ENCODE data around the gene CDH13.

CDH13 gene

DNA sequence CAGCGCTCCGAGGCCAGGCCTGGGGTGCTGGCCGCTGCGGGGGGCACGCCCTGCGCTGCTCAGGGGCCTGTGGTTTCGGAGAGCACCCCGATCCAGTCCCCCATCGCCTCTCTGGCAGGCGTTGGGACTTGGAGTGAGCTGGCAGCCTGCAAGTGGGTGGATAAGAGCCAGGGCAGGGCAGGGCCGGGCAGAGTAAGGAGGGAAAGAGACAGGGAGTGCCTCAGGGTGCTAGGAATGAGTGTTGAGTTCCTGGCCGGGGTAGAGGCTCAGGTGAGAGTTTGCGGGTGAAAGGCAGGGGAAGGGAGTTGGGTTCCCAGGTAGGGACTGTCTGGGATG lies 1.3 kb downstream of the CDH13 start:
- DNase-seq (ENCODE audit: low spot score): no peak

DNA sequence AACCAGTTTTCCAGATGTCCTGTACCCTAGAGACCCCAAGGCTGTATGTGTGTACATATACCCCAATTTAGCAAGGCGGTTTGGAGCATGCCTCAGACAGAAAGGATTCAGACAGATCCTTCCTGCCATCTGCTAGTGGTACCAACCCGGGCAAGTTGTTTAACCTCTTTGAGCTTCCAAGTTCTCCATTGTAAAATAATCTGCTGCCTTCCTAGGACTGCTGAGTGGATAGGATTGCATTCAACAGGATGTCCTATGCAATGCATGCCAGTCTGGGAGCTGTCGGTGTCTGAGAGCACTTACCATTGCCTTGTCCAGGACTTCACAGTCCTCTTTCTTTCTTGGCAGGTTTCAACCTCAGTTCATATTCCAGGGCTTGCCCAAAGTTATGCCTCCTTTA lies 1.9 kb downstream of the CDH13 start:
- DNase-seq (ENCODE audit: low spot score): no peak

DNA sequence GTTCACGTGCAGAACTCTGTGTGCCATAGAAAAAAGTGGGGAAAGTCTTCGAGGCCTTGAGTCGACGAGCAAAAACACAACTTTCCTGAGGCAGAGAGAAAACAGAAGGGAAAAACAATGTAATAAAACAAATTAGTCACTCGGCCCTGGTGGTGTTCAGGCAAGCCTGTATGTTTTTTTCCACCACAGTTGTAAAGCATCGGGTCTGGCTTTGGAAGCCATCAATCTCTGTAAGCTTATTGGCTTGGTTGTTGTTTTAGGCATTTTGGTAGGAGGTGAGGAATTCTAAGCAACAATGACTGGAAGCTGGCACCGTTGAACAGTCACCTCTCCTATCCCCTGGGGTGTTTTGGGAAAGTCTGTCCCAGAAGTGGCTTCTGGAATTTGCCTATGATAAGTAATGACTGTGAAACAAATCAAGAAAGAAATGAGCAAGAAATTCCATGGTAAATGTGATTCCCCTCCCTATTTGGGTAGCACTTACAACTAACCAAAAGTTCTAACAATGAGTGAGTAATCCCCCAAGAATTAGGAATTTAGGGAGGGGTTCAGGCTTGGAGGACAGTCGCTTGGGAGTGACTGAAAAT lies 2.8 kb downstream of the CDH13 start:
- DNase-seq (ENCODE audit: low spot score): no peak

DNA sequence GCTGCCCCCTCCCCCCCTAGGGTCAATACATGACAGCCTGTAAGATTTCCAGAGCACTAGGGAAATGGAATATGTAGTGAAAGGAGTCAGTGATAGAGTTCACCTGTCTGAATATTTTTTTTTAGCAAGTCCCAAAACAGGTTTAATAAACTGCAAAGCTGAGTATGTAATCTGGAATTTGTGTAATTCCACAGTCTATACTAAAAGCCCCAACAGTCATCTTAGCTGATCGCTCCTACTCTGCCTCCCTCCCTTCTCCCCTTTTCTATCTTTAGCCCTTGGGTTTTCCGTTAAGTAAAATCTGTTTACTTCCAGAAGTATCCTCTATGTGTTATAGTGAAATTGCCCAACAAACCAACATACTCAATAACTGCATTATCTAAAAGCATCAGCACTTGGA lies 3.5 kb downstream of the CDH13 start:
- no peak for DNase-seq (ENCODE audit: low spot score)

DNA sequence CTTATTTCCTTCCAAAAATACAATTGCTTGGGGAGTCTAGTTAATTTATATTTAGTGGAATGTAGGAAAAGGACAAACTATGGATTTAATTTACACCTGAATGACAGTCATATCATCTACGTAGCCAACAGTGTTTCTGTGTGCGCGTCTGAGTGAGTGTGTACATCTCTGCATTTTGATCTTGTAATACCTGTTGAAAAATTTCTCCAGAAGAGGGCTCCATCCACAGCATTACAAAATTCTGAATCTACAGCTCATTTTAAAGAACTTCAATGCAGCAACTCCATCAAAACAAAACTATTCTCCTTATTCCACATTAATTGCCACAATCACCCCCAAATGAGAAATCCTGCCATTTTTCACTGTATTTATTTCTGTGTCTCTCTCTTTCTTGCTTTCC lies 3.9 kb downstream of the CDH13 start:
- DNase-seq (ENCODE audit: low spot score): peak; percentile 2

DNA sequence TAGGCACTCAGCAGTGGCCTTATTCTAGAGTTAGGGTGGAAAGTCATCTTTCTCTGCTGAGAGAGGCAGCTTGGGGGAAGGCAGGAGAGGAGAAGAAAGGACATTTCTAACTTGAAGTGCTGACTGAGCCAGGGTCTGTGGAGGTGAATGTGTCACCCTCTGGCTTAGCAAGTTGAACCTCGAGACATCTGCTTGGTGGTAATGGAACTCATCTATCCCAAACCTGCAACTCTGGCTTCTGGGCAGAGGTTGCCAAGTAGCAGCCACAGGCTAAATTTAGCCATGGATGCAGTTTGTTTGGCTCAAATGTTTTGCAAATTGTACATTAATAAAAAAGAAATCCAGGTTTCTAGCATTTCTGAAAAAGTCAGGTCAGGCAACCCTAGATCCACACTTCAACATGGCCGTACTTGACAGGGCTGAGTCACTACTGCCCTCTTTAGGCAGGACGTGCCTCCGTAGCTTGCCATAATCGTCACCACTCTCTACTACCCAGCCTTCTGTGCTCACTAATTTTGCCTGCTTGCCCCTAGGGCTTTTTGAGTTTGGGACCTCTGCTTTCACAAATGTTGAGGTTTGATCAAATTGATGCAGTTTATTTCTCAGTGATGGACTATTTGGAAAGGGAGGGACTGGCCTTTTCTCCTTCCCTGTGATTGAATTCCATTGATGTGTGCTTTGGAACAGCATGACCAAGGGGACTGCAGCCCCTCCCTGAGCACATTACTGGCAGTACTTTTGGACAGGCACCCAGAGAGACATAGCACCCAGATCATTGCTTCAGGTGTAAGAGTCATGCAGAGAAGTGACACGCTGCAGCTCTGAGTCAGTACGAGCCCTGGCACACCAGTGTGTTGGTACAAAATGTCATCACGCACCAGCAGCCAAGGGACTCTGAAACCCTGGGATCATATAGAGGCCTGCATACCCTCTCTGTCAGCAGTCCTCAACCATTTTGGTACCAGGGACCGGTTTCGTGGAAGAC lies 5.2 kb downstream of the CDH13 start:
- no peak for DNase-seq (ENCODE audit: low spot score)

DNA sequence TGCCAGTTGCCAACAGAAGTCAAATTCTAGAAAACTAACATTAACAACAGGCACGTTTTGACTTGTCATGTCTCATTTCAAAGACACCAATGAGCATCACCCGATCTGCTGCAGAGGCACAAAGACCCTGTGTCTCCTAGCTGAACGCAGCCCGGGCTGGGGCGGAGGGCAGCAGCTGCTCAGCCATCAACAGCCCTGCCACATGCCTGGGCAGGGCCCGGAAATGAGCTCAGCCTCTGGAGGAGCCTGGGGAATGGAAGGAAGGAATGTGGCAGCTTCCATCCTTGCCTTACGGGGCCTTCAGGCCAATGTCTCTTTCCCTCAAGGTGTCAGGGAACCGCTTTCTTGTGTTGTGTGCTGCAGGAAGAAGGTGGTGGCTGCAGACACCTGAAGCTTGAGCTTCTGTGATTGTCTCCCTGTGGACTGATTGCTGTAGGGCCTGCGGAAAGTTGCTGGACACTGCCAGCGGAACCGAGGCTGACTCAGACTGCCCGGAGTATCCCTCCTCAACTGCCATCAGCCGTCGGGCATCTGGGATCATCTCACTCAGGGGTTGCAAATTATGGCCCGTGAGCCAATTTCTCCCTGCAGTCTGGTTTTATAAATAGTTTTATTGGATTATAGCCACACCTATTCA lies 7.3 kb downstream of the CDH13 start:
- no peak for DNase-seq (ENCODE audit: low spot score)

DNA sequence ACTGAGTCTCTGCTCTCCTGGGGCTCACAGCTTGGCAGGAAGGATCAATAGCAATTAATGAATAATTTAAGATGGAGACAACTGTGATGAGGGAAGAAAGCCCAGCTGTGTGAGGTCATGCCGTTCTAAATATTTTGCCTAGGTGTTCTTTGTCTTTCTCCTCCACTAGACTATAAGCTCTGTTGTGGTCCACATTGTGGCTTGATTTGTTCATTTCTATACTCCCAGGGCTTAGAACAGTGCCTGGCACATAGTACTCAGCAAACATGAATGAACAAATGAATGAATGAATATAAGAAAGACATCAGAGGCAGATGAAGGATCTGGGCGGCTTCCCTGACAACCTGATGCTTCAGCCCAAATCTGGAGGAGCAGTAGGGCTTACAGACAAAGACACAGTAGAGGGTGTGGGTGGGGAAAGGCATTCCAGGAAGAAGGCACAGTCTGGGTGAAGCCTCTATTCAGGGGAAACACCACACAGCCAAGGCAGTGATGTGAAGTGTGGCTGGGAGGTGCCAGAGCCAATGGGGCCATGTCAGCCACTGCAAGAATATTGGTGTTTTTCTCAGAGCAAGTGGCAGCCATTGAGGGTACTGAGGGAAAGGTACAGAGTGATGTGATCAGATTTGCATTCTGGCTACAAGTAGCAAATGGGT lies 8.3 kb downstream of the CDH13 start:
- DNase-seq (ENCODE audit: low spot score): no peak

DNA sequence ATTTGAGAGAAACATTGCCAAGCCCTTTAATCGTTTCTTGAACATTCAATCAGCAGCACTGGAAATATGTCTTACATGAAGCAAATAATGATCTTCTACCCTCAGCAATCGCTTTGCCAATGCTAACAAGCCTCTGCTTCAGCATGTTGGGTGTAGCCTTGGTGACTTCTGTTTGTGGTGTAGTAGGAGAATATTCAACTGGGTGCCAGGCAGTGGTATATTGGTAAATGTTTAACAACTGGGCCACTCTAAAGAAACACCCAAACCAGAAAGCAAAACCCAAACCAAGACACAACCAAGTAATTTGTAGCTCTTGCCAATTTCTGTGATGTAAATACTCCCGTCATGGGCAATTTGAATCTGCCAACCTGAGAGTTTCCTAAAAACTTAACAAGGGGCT lies 9.7 kb downstream of the CDH13 start:
- DNase-seq (ENCODE audit: low spot score): no peak

DNA sequence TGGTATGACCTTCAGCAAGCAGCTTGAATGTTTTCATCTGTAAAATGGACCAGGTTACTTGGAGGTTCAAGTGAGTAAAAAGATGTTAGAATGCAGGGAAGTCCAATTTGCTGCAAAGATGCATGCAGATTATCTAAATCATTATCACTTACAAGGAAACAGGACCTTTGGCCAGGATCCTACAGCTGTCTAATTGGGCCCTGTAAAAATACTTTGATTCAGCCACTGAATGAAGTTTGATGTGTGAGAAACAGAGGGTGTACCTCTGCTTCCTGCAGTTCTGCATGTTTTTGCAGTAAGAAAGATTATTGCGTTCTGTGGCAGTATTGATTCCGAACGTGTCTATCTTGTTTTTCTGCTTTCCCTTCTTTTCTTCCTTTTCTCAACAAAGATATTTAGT lies 10.2 kb downstream of the CDH13 start:
- DNase-seq (ENCODE audit: low spot score): no peak

DNA sequence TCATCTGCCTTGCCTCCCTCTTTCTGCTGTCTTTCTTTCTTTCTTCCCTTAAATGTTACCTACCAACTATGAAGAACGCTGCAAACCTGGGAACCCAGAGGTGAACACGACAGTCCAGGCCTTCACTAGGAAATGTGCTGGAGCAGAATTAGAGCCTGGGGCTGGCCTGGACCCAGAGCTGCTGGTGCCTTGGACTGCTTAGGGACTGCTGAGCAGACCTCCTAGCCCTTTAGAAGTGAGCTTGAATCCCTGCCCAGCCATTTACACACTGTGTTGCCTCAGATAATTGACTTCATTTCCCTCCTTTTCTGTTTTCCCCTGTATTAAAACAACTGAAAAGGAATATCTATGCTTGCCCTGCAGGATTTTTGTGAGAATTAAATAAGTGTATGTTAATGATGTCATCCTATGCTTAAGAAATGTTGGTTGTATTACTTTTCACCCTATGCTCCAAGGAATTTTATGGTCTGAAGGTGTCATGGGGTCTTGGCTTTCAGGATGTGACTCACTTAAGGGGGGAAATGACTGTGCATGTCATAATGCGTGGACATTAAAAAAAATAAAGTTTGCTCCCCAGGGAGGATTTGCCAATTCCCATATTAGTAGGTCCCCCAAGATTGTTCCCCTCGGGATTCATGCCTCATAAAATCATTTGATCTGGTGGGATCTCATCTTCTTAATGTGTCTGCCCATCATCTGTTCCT lies 11.5 kb downstream of the CDH13 start:
- DNase-seq (ENCODE audit: low spot score): peak; percentile 50

DNA sequence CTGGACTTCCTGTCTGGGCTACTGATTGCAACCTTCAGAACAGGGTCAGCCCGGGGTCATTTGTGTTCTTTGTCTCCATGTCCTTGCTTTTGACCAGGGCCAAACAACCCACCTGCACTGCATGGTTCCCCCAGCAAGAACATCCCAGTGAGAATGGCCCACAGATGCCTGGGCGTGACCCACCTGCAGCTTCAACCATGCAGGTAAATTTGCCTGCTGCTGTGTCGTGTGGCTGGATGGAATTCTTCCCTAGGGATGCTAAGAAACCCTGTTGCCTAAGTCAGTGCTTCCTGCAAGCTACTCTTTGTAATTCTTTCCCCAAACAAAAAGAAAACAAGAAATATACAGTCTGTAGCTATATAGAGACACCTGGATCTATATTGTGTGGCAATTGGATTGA lies 12.5 kb downstream of the CDH13 start:
- DNase-seq (ENCODE audit: low spot score): no peak

DNA sequence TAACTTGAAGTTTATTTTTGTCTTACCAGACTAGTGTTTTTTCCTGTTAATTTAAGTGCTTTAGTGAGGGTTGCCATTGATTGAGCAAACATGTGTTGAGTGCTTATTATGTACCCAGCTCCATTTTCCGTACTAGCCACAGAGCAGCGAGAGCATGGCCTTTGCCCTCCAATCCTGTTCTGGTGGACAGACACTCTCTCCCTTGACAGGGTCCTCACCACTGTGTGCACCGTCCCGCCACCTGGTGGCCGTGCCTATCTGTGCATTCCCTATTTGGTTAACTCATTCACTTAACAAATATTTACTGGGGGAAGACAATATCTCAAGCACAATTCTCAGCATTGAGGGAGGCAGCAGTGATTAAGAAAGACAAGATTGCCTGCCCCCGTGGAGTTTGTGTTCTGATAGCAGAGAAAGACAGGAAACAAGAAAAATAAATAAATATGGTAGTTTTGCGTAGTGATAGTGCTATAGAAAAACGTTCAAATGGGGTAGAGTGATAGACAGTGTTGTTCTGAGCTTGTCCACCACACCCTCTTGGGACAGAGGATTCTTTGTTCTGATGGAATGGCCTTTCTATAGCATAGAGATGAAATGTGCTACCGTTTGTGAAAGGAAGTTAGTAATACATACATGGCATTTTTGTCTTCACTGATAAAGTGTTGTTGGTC lies 13.0 kb downstream of the CDH13 start:
- peak; percentile 43 for DNase-seq (ENCODE audit: low spot score)

DNA sequence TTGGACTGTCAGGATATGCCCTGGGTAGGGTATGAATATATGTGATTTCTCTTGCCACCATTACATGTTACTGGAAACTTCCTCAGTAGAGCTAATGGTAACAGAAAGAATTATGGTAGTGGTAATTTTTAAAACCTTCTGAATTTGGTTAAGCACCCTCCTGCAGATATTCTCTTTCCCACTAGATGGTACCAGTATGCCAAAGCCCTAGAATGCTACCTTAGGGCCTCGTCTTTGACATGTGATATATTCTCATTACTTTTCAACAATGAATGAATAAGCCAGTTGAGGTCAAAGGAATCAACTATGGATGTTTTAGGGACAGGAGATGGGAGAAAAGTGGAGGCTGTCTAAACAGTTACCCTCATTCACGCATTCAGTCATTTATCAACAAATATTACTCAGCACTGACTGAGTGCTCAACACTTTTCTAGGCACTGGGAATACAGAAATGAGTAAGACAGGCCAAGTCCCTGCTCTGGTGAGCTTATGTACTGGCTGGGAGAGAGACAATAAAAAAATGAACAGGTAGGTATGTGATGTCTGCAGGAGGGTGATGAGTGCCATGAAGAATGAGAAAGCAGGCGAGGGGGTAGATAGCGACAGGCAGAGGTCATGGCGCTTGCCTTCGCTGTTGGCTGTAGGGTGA lies 14.7 kb downstream of the CDH13 start:
- peak; percentile 19 for DNase-seq (ENCODE audit: low spot score)

DNA sequence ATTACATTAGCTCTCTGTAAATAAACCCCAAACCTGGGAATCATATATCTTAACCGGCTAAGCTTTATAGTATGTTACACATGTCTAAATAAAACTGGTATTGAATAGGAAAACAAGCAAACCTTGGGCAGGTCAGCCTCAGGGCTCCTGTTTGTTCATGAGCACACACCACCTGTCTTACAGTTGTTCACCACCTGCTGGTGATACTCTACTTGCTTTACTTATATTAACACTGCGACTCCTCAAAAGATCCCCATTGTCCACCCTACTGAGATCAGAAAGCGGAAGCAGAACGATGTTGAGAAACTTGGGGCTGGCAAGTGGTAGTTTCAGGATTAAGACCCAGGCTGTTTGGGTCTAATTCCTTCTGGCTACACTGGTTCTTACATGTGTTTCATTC lies 16.4 kb downstream of the CDH13 start:
- no peak for DNase-seq (ENCODE audit: low spot score)

DNA sequence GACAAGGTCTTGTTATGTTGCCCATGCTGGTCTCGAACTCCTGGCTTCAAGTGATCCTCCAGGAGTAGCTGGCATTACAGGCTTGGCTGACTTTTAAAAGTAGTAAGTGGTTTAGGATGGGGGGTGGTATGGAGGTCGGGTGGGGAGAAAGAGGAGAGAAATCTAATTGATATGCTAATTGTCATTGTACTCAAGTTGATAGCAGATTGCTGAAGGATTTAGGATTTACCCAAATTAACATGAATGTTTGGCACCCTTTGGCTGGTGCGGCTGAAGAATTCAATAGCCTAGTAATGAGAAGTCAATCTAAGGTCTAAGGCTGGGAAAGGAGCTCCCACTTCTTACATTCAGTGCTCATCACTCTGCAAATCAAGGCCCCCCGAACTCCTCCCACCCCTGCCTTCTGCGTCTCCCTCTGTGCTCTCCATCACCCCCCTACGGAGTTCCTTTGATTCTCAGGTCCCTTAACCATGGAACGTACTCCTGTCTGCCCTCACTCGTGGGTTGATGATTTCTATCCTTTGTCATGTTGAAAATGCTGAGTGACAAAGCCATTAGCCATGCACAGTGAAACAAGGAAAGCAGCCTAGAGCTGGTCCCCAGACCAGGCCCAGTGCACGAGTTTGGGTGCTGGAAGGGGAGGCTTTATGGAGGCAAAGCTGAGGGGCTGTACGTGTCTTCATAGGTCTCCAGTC lies 17.3 kb downstream of the CDH13 start:
- no peak for DNase-seq (ENCODE audit: low spot score)

DNA sequence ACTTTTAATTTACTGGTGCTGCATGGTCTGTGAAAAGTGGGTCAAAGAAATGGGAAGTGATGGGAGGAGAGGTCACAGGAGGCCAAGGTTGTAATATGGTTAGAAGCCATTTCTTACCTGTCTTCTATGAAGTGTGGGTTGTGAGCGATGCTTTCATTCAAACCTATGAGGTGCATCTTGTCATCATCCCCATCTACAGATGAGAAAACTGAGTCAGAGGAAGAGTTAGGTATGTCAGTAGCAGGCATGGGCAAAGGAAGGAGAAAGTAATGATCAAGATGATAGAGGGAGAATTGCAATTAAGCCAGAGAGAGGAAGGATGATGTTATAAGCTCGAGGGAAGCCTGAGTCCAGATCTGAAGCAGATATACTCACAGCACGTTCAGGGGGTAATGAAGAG lies 19.7 kb downstream of the CDH13 start:
- DNase-seq (ENCODE audit: low spot score): no peak

DNA sequence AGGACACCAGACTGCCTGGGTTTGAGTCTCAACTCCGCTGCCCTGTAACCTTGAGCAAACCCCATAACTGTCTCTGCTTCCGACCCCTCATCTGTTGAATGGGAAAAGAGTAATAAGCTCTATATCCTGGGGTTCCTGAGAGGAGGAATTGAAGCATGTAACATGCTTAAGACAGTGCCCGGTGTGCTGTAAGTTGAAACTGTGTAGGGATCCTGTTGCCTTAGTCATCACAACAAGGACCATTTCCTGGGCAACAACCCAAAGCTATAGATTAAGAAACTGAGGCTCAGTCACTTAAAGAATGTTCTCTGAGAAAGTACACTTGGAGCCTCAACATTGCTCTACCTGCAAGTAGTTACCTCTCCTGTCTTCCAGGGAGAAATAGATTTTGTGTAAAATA lies 23.0 kb downstream of the CDH13 start:
- no peak for DNase-seq (ENCODE audit: low spot score)

DNA sequence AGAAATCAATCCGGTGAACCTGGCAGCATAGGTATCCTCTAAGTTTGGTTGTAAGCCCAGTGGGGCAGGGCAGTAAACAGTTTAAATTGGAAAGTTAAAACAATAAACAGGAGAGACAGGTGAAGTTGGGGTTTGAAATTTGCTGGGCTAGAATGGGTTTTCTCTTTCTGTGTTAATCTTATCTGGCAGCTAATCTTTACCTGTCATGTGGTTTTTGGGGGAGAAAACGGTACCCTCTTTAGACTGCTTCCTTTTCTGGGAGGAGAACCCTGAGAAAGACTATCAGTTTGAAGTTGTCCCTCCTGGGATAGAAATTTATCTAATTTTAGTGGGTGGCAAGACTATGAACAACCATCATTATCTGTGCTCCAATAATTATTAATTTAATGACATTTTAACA lies 24.0 kb downstream of the CDH13 start:
- no peak for DNase-seq (ENCODE audit: low spot score)

DNA sequence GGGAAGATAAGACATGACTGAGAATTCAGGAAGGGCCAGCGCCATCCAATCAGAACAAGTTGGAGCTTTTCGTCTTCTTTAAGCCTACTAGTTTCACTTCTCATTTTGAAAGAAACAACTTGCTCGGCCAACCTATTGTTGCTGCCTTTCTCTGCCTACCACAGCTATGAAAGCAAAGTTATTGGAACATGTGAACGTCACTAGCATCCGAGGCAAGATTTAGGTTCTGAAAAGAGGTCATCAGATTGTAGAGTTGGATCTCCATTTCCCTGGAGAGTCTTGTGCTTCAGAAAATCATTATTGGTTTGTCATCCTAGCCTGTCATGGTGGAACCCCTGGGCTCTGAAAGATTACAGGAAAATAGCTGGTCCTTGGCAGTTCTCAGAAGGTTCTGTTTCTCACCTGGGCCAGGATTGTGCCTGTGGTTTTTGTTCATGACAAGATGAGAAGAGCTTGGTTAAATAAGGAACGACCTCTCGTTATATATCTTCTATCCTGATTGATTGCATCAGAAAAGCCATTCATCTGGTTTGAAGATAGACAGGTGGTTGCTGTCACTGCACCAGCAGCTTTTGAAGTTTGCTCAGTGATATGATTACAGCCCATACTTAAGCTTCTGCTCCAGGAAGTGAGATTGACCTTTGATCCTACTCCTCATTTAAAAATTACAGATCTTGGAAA lies 25.3 kb downstream of the CDH13 start:
- no peak for DNase-seq (ENCODE audit: low spot score)
